Measurements from ENCODE around the gene ALDOB. TPM values are rescaled to one million over a fixed set of nuclear protein-coding genes. Genes with fewer than 3 reads are reported as not detected.
"Not testable (repeated sequence)": the region's sequence is repeated elsewhere in the genome, so short reads cannot be mapped to it uniquely, and the experiment has no call there.

ALDOB gene
- total RNA-seq, 1 experiment from 2014 or later: not detected

- H3K36me3 ChIP-seq: peaks cover 92% of the 10 kb centered on the region
- H3K4me3 ChIP-seq: no peak overlapping the region
- no peak for DNase-seq (ENCODE audit: low read depth in 1 of 2, low spot score in 2 of 2)
- no peak overlapping the region for H3K27ac ChIP-seq
- peaks cover 12% of the 10 kb centered on the region for H3K4me1 ChIP-seq (replicated peaks)
- H3K9me3 ChIP-seq (replicated peaks): peaks cover 18% of the 10 kb centered on the region
- H3K27me3 ChIP-seq (replicated peaks): no peaks in the 10 kb centered on the region
Observed at GRCh38 chr9:101403516-101404285, 31.9 kb downstream of the ALDOB start.

GRCh38 chr9:101400120-101400519, 35.5 kb downstream of the ALDOB start:
- Histone ChIP-seq H3K9me3 (replicated peaks) (0 out of 2 replicates have a peak, but pooled peaks cover 2% of the 10 kb centered on the region), H3K27me3 (replicated peaks) (no peaks in the 10 kb centered on the region), H3K4me1 (replicated peaks) (peaks cover 12% of the 10 kb centered on the region), H3K4me3 (no peak overlapping the region), H3K36me3 (peaks cover 76% of the 10 kb centered on the region), H3K27ac (no peak overlapping the region)
- no peak for DNase-seq (ENCODE audit: low read depth in 1 of 2, low spot score in 2 of 2)

GRCh38 chr9:101399643-101399970, 36.0 kb downstream of the ALDOB start:
- 0 out of 2 replicates have a peak, but pooled peaks cover 2% of the 10 kb centered on the region for H3K9me3 ChIP-seq (replicated peaks)
- DNase-seq (ENCODE audit: low read depth in 1 of 2, low spot score in 2 of 2): no peak
- H3K36me3 ChIP-seq: peaks cover 73% of the 10 kb centered on the region
- peak overlapping the region; percentile 51 for H3K4me3 ChIP-seq
- no peak overlapping the region for H3K27ac ChIP-seq
- peaks cover 12% of the 10 kb centered on the region for H3K4me1 ChIP-seq (replicated peaks)
- no peaks in the 10 kb centered on the region for H3K27me3 ChIP-seq (replicated peaks)

GRCh38 chr9:101398930-101399642, 36.5 kb downstream of the ALDOB start:
- 0 out of 2 replicates have a peak, but pooled peaks cover 2% of the 10 kb centered on the region for H3K9me3 ChIP-seq (replicated peaks)
- DNase-seq (ENCODE audit: low read depth in 1 of 2, low spot score in 2 of 2): peak in 1 of 2 experiments; percentile 45
- peaks cover 73% of the 10 kb centered on the region for H3K36me3 ChIP-seq
- H3K4me3 ChIP-seq: peak overlapping the region; percentile 51
- H3K27ac ChIP-seq: 0 out of 2 replicates have a peak overlapping the region, but pooled peaks have one; percentile 17
- H3K4me1 ChIP-seq (replicated peaks): peaks cover 12% of the 10 kb centered on the region
- H3K27me3 ChIP-seq (replicated peaks): no peaks in the 10 kb centered on the region

GRCh38 chr9:101398068-101398929, 37.3 kb downstream of the ALDOB start, which contains the start of the genes MRPL50 and ZNF189:
MRPL50 (minus strand) TSS chr9:101398618; CDS start chr9:101398592, 26 bp downstream.
ZNF189 (plus strand) TSS chr9:101398851; CDS start chr9:101399157, 306 bp downstream.
- Histone ChIP-seq H3K36me3 (peaks cover 67% of the 10 kb centered on the region), H3K4me3 (peak within 1 kb of the TSS; percentile 51), H3K27me3 (replicated peaks) (no peaks in the 10 kb centered on the region), H3K4me1 (replicated peaks) (peaks cover 12% of the 10 kb centered on the region), H3K9me3 (replicated peaks) (0 out of 2 replicates have a peak, but pooled peaks cover 2% of the 10 kb centered on the region), H3K27ac (peak within 1 kb of the TSS; percentile 54)
- DNase-seq (ENCODE audit: low read depth in 1 of 2, low spot score in 2 of 2): peak; percentile 96 to 97

GRCh38 chr9:101397746-101398067, 37.9 kb downstream of the ALDOB start:
- H3K4me1 ChIP-seq (replicated peaks): peaks cover 12% of the 10 kb centered on the region
- peak overlapping the region; percentile 51 for H3K4me3 ChIP-seq
- no peaks in the 10 kb centered on the region for H3K27me3 ChIP-seq (replicated peaks)
- peaks cover 61% of the 10 kb centered on the region for H3K36me3 ChIP-seq
- DNase-seq (ENCODE audit: low read depth in 1 of 2, low spot score in 2 of 2): no peak
- peak overlapping the region; percentile 54 for H3K27ac ChIP-seq
- 0 out of 2 replicates have a peak, but pooled peaks cover 2% of the 10 kb centered on the region for H3K9me3 ChIP-seq (replicated peaks)

- Histone ChIP-seq H3K9me3 (replicated peaks) (no peaks in the 10 kb centered on the region), H3K27me3 (replicated peaks) (no peaks in the 10 kb centered on the region), H3K27ac (no peak overlapping the region), H3K4me3 (no peak overlapping the region), H3K36me3 (peaks cover 41% of the 10 kb centered on the region), H3K4me1 (replicated peaks) (peaks cover 4% of the 10 kb centered on the region)
- no peak for DNase-seq (ENCODE audit: low read depth in 1 of 2, low spot score in 2 of 2)
Observed at GRCh38 chr9:101394687-101395086, 40.9 kb downstream of the ALDOB start.

GRCh38 chr9:101393135-101393534, 42.4 kb downstream of the ALDOB start:
- no peak overlapping the region for H3K27ac ChIP-seq
- DNase-seq (ENCODE audit: low read depth in 1 of 2, low spot score in 2 of 2): no peak
- H3K4me3 ChIP-seq: no peak overlapping the region
- H3K36me3 ChIP-seq: peaks cover 53% of the 10 kb centered on the region
- no peaks in the 10 kb centered on the region for H3K9me3 ChIP-seq (replicated peaks)
- no peaks in the 10 kb centered on the region for H3K4me1 ChIP-seq (replicated peaks)
- H3K27me3 ChIP-seq (replicated peaks): no peaks in the 10 kb centered on the region

GRCh38 chr9:101388507-101388993, 47.0 kb downstream of the ALDOB start:
- H3K27me3 ChIP-seq (replicated peaks): no peaks in the 10 kb centered on the region
- peaks cover 27% of the 10 kb centered on the region for H3K36me3 ChIP-seq
- no peaks in the 10 kb centered on the region for H3K4me1 ChIP-seq (replicated peaks)
- no peaks in the 10 kb centered on the region for H3K9me3 ChIP-seq (replicated peaks)
- H3K27ac ChIP-seq: no peak overlapping the region
- H3K4me3 ChIP-seq: no peak overlapping the region
- no peak for DNase-seq (ENCODE audit: low read depth in 1 of 2, low spot score in 2 of 2)

GRCh38 chr9:101387871-101388506, 47.6 kb downstream of the ALDOB start:
- Histone ChIP-seq H3K9me3 (replicated peaks) (no peaks in the 10 kb centered on the region), H3K4me1 (replicated peaks) (no peaks in the 10 kb centered on the region), H3K27ac (no peak overlapping the region), H3K4me3 (no peak overlapping the region), H3K27me3 (replicated peaks) (no peaks in the 10 kb centered on the region), H3K36me3 (peaks cover 27% of the 10 kb centered on the region)
- no peak for DNase-seq (ENCODE audit: low read depth in 1 of 2, low spot score in 2 of 2)

GRCh38 chr9:101384873-101385536, 50.6 kb downstream of the ALDOB start, which contains the start of gene BAAT:
BAAT (minus strand) TSS chr9:101385006; CDS start chr9:101371404, 13,602 bp downstream.
- not testable (repeated sequence) for H3K27me3 ChIP-seq (replicated peaks); H3K4me1 ChIP-seq (replicated peaks); DNase-seq (ENCODE audit: low read depth in 1 of 2, low spot score in 2 of 2); H3K27ac ChIP-seq; H3K4me3 ChIP-seq; H3K9me3 ChIP-seq (replicated peaks)
- H3K36me3 ChIP-seq: peaks cover 20% of the 10 kb centered on the region

GRCh38 chr9:101383361-101383760, 52.2 kb downstream of the ALDOB start:
- H3K36me3 ChIP-seq: peaks cover 5% of the 10 kb centered on the region; the same call in 1 of the 2 replicates
- no peak overlapping the region for H3K27ac ChIP-seq
- no peak for DNase-seq (ENCODE audit: low read depth in 1 of 2, low spot score in 2 of 2)
- H3K4me1 ChIP-seq (replicated peaks): no peaks in the 10 kb centered on the region
- no peak overlapping the region for H3K4me3 ChIP-seq
- H3K9me3 ChIP-seq (replicated peaks): no peaks in the 10 kb centered on the region
- no peaks in the 10 kb centered on the region for H3K27me3 ChIP-seq (replicated peaks)

Measured in SJSA1 (cell line).